H1 (cell line): ENCODE measurements around the gene HABP4. TPM values are rescaled to one million over a fixed set of nuclear protein-coding genes. Genes with fewer than 3 reads are reported as not detected.

Source experiments
- CTCF ChIA-PET: fragments of 300-600 bp; sonication (Branson Sonifier 250); formaldehyde crosslinking; loops from one replicate; lab custom pipeline; 2021; ENCODE audit not compliant: partially characterized antibody; lab: Charles Lee
- POLR2A ChIA-PET: fragments of 300-600 bp; sonication (Branson Sonifier 250); formaldehyde crosslinking; loops from one replicate; lab custom pipeline; 2021; ENCODE audit warnings: inconsistent platforms; ENCODE audit not compliant: partially characterized antibody; lab: Charles Lee
- DNase-seq, 2 experiments: peaks; one replicate each; pipeline versions ENCODE4 v3.0.0 to v3.0.0-alpha.2; 2010 to 2022; ENCODE audit warnings: low spot score in 2 of 2, low read depth in 1 of 2, mixed read lengths in 1 of 2
- FAIRE-seq: peaks from 2 replicates; lab custom pipeline; 2011; peaks lifted over from hg19 to GRCh38; lab: Jason Lieb, UNC
- H2AFZ ChIP-seq: 2 replicates; pipeline ENCODE4 v1.8.1; 2012; ENCODE audit warnings: low read length, inconsistent platforms
- H2AK5ac ChIP-seq: 2 replicates; pipeline ENCODE4 v1.6.1; 2013; ENCODE audit warnings: low read depth, low read length
- H2BK120ac ChIP-seq: replicated peaks from 2 replicates; pipeline ENCODE3; 2013; ENCODE audit warnings: low read depth, low read length, inconsistent platforms
- H2BK12ac ChIP-seq: 2 replicates; pipeline ENCODE4 v1.6.1; 2013; ENCODE audit warnings: low read depth, low read length
- H2BK15ac ChIP-seq: 2 replicates; pipeline ENCODE4 v1.6.1; 2013; ENCODE audit warnings: low read length
- H2BK20ac ChIP-seq: 2 replicates; pipeline ENCODE4 v1.6.1; 2013; ENCODE audit warnings: low read length
- H2BK5ac ChIP-seq: 2 replicates; pipeline ENCODE4 v1.6.1; 2013; ENCODE audit warnings: low read depth, low read length
- H3K14ac ChIP-seq: 2 replicates; pipeline ENCODE4 v1.6.1; 2013; ENCODE audit warnings: inconsistent platforms; ENCODE audit not compliant: insufficient read length
- H3K18ac ChIP-seq: 2 replicates; pipeline ENCODE4 v1.6.1; 2013; ENCODE audit warnings: low read length; ENCODE audit errors: extremely low read depth
- H3K23ac ChIP-seq: 2 replicates; pipeline ENCODE4 v1.6.1; 2013; ENCODE audit warnings: inconsistent platforms; ENCODE audit not compliant: insufficient read length
- H3K23me2 ChIP-seq: 2 replicates; pipeline ENCODE4 v1.6.1; 2013; ENCODE audit warnings: low read depth, low read length
- H3K27ac ChIP-seq: 2 replicates; pipeline ENCODE4 v1.6.1; 2011; ENCODE audit warnings: low read depth, low read length, inconsistent platforms
- H3K27me3 ChIP-seq, 4 experiments: replicated peaks in 1 of 4; 1 replicate in 1 of 4; 2 replicates in 3 of 4; pipeline versions ENCODE4 v1.6.1 to v1.8.1; 2011 to 2013; ENCODE audit warnings: low read length in 3 of 4, mild to moderate bottlenecking in 3 of 4, inconsistent platforms in 2 of 4, mixed read lengths in 2 of 4, moderate library complexity in 1 of 4; ENCODE audit not compliant: control insufficient read depth in 3 of 4, insufficient read depth in 3 of 4; ENCODE audit errors: extremely low read depth in 1 of 4
- H3K36me3 ChIP-seq, 4 experiments: 2 replicates each; pipeline versions ENCODE4 v1.6.1 to v1.8.1; 2011 to 2013; ENCODE audit warnings: mild to moderate bottlenecking in 4 of 4, low read length in 3 of 4, moderate library complexity in 2 of 4, control low read depth in 1 of 4, inconsistent platforms in 1 of 4; ENCODE audit not compliant: insufficient read depth in 4 of 4, control insufficient read depth in 2 of 4
- H3K4ac ChIP-seq: replicated peaks from 2 replicates; pipeline ENCODE3; 2013; ENCODE audit warnings: low read length, low read depth, mixed read lengths, inconsistent platforms; ENCODE audit not compliant: insufficient read length
- H3K4me1 ChIP-seq, 4 experiments: replicated peaks in 1 of 4; 1 replicate in 1 of 4; 2 replicates in 3 of 4; pipeline versions ENCODE4 v1.6.1 to v1.8.1; 2011 to 2013; ENCODE audit warnings: low read length in 3 of 4, inconsistent platforms in 2 of 4, mixed read lengths in 1 of 4; ENCODE audit not compliant: insufficient read depth in 4 of 4, control insufficient read depth in 3 of 4
- H3K4me2 ChIP-seq, 2 experiments: 2 replicates each; pipeline versions ENCODE4 v1.6.1 to v1.8.1; 2011 to 2013; ENCODE audit warnings: low read depth in 2 of 2, low read length in 2 of 2, control low read depth in 1 of 2, inconsistent platforms in 1 of 2, mild to moderate bottlenecking in 1 of 2; ENCODE audit not compliant: insufficient read depth in 1 of 2
- H3K4me3 ChIP-seq, 4 experiments: fragments of 200-600, 300-600 bp in 1 of 4; sonication (generic), shearing (Covaris generic), sonication (Bioruptor Twin) in 1 of 4; 2 replicates each; pipeline versions ENCODE4 v1.5.1 to v1.8.1; 2011 to 2016; ENCODE audit warnings: low read length in 4 of 4, low read depth in 3 of 4, control low read depth in 2 of 4, inconsistent platforms in 2 of 4, mild to moderate bottlenecking in 2 of 4, mixed read lengths in 1 of 4, moderate library complexity in 1 of 4; ENCODE audit not compliant: insufficient read depth in 2 of 4; ENCODE audit errors: extremely low read depth in 1 of 4
- H3K56ac ChIP-seq: replicated peaks from 2 replicates; pipeline ENCODE3; 2013; ENCODE audit warnings: low read depth, mild to moderate bottlenecking, mixed read lengths, low read length, inconsistent platforms; ENCODE audit not compliant: insufficient read length
- H3K79me1 ChIP-seq: 2 replicates; pipeline ENCODE4 v1.6.1; 2013; ENCODE audit warnings: low read depth, low read length, control low read depth
- H3K79me2 ChIP-seq, 2 experiments: 2 replicates each; pipeline versions ENCODE4 v1.6.1 to v1.8.1; 2012 to 2013; ENCODE audit warnings: low read length in 2 of 2, mild to moderate bottlenecking in 2 of 2, inconsistent platforms in 1 of 2; ENCODE audit not compliant: insufficient read depth in 2 of 2, control insufficient read depth in 1 of 2
- H3K9ac ChIP-seq, 4 experiments: replicated peaks in 1 of 4; 1 replicate in 1 of 4; 2 replicates in 3 of 4; pipeline versions ENCODE4 v1.6.1 to v1.8.1; 2011 to 2013; ENCODE audit warnings: low read depth in 3 of 4, low read length in 3 of 4, control low read depth in 2 of 4, mild to moderate bottlenecking in 2 of 4, moderate library complexity in 2 of 4, inconsistent platforms in 1 of 4; ENCODE audit errors: extremely low read depth in 1 of 4
- H3K9me3 ChIP-seq, 2 experiments: 2 replicates each; pipeline versions ENCODE4 v1.6.1 to v1.8.1; 2012 to 2013; ENCODE audit warnings: mild to moderate bottlenecking in 2 of 2, moderate library complexity in 2 of 2, control low read depth in 1 of 2, inconsistent platforms in 1 of 2, low read depth in 1 of 2, low read length in 1 of 2, mixed read lengths in 1 of 2; ENCODE audit not compliant: insufficient read depth in 2 of 2
- H4K20me1 ChIP-seq, 2 experiments: replicated peaks in 1 of 2; 2 replicates each; pipeline versions ENCODE3 to v1.8.1; 2011 to 2013; ENCODE audit warnings: inconsistent platforms in 2 of 2, low read length in 2 of 2, mild to moderate bottlenecking in 1 of 2; ENCODE audit not compliant: insufficient read depth in 2 of 2, control insufficient read depth in 1 of 2
- H4K5ac ChIP-seq: 2 replicates; pipeline ENCODE4 v1.6.1; 2013; ENCODE audit warnings: low read length, low read depth, mixed read lengths, inconsistent platforms; ENCODE audit not compliant: insufficient read length
- H4K8ac ChIP-seq: 2 replicates; pipeline ENCODE4 v1.8.0; 2013; ENCODE audit warnings: mild to moderate bottlenecking, moderate library complexity, low read length, inconsistent platforms; ENCODE audit not compliant: insufficient read depth; ENCODE audit errors: extremely low read depth
- H4K91ac ChIP-seq: replicated peaks from 2 replicates; pipeline ENCODE3; 2013; ENCODE audit warnings: low read length, mixed read lengths, inconsistent platforms; ENCODE audit not compliant: insufficient read length
- CEBPB ChIP-seq: IDR thresholded peaks from 2 replicates; pipeline ENCODE4 v1.6.1; 2012; ENCODE audit warnings: low read depth, low read length
- CREB1 ChIP-seq: IDR thresholded peaks from 2 replicates; pipeline ENCODE4 v1.6.1; 2012; ENCODE audit warnings: inconsistent platforms
- EP300 ChIP-seq, 2 experiments: IDR thresholded peaks; 1 replicate in 1 of 2; 2 replicates in 1 of 2; pipeline ENCODE4 v1.6.1; 2011 to 2012; ENCODE audit warnings: low read depth in 2 of 2, low read length in 2 of 2, mild to moderate bottlenecking in 2 of 2, borderline replicate concordance in 1 of 2, inconsistent platforms in 1 of 2, moderate library complexity in 1 of 2
- EZH2 ChIP-seq: fragments of 200-600 bp; sonication (generic); IDR thresholded peaks from 2 replicates; pipeline ENCODE4 v1.7.1; 2012; ENCODE audit warnings: low read depth, mild to moderate bottlenecking, moderate library complexity, low read length, inconsistent platforms; ENCODE audit not compliant: severe bottlenecking
- GTF2F1 ChIP-seq: IDR thresholded peaks from 2 replicates; pipeline ENCODE4 v1.6.1; 2012; ENCODE audit warnings: low read depth, low read length, improper control_type of control experiment, borderline replicate concordance
- KDM4A ChIP-seq: IDR thresholded peaks from one replicate; pipeline ENCODE4 v1.7.1; 2012; ENCODE audit warnings: low read depth, mild to moderate bottlenecking, moderate library complexity, low read length, inconsistent platforms; ENCODE audit not compliant: severe bottlenecking
- POLR2A ChIP-seq, 2 experiments: IDR thresholded peaks; 1 replicate in 1 of 2; 2 replicates in 1 of 2; pipeline ENCODE4 v1.6.1; 2011; ENCODE audit warnings: low read depth in 2 of 2, low read length in 2 of 2, mild to moderate bottlenecking in 2 of 2; ENCODE audit errors: control extremely low read depth in 1 of 2
- POLR2AphosphoS5 ChIP-seq: IDR thresholded peaks from 2 replicates; pipeline ENCODE4 v1.6.1; 2011; ENCODE audit warnings: low read depth, low read length
- RXRA ChIP-seq: IDR thresholded peaks from 2 replicates; pipeline ENCODE4 v1.6.1; 2011; ENCODE audit warnings: low read depth, mild to moderate bottlenecking, low read length, moderate library complexity; ENCODE audit not compliant: insufficient read depth
- SAP30 ChIP-seq: fragments of 300-600 bp; sonication (generic); IDR thresholded peaks from 2 replicates; pipeline ENCODE4 v1.7.1; 2012; ENCODE audit warnings: low read length, moderate library complexity, mild to moderate bottlenecking, inconsistent platforms; ENCODE audit not compliant: insufficient read depth, insufficient replicate concordance
- SIRT6 ChIP-seq: IDR thresholded peaks from one replicate; pipeline ENCODE4 v1.7.1; 2012; ENCODE audit warnings: low read length, inconsistent platforms
- SP2 ChIP-seq: IDR thresholded peaks from 2 replicates; pipeline ENCODE4 v1.6.1; 2012; ENCODE audit warnings: mild to moderate bottlenecking, low read length, inconsistent platforms
- TCF12 ChIP-seq: IDR thresholded peaks from 2 replicates; pipeline ENCODE4 v1.6.1; 2011; ENCODE audit warnings: low read depth, mild to moderate bottlenecking, low read length
- WGBS, 2 experiments: shearing (Covaris generic) in 1 of 2; methylation state at CpG; one replicate each; pipeline versions ENCODE4 v1.1.6 to v1.1.7; 2013 to 2015; ENCODE audit warnings: low lambda C conversion rate in 2 of 2, mixed read lengths in 2 of 2, inconsistent platforms in 1 of 2, low coverage in 1 of 2, missing lambda C conversion rate in 1 of 2; ENCODE audit not compliant: insufficient replicate concordance in 2 of 2, insufficient coverage in 1 of 2, insufficient read length in 1 of 2; ENCODE audit errors: extremely low coverage in 1 of 2, missing lambda C conversion rate in 1 of 2; 5-methylcytosine and 5-hydroxymethylcytosine counted together
- polyA plus RNA-seq, 7 experiments: library from polyadenylated mRNA; depleted of rRNA in 3 of 7; stranded (reverse) in 5 of 7; unstranded in 2 of 7; fragments of >200 nt in 5 of 7; fragments of 200-250 nt in 2 of 7; gene quantifications; 1 replicate in 5 of 7; 2 replicates in 1 of 7; 4 replicates in 1 of 7; pipeline versions ENCODE4 v1.2.1 to v1.2.3, GENCODE V29; 2011 to 2013; ENCODE audit warnings: missing spikeins in 2 of 7, mixed read lengths in 2 of 7
- total RNA-seq: library from RNA; stranded (reverse); fragmentation: NEBNext Ultra II Directional; extraction: Animal tissue kit (Norgen Biotek cat#: 25700); gene quantifications from 2 replicates; pipeline ENCODE4 v1.2.1, GENCODE V29; 2021
- TF ChIP-seq, protein P1 (sequence below): IDR thresholded peaks from 2 replicates; pipeline ENCODE4 v1.6.1; 2011; ENCODE audit warnings: low read depth, mild to moderate bottlenecking, low read length; ENCODE audit not compliant: insufficient read depth
- TF ChIP-seq, protein P2 (sequence below): IDR thresholded peaks from 2 replicates; pipeline ENCODE4 v1.6.1; 2012; ENCODE audit warnings: inconsistent platforms

Gene HABP4
- total and polyA plus RNA-seq, 2 of the 8 experiments (the other 6 are each of a cell fraction or from before 2014, with no cell fraction given) = 3.3 to 11.2 TPM

DNA sequence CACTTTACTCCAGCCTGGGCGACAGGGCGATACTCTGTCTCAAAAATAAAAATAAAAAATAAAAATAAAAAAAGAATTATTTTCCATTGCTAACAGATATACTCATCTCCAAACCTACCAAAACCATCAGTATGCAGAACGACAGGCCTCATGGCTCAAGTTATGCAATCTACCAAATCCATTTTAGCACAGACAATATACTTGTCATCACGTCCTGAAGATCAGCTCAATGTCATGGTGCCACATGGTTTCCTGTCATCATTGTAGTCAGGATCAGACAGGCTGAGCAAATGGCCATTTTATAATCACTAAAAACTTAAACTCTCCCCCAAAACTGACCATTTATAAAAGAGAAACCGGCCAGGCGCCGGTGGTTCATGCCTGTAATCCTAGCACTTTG, 69.1 kb downstream of the HABP4 start:
- H4K8ac ChIP-seq = no peak overlapping the region
- no peak overlapping the region for H2BK20ac ChIP-seq
- H3K79me1 ChIP-seq = no peaks in the 10 kb centered on the region
- H3K14ac ChIP-seq = no peak overlapping the region
- no peak overlapping the region for H2BK15ac ChIP-seq
- no peak overlapping the region for H2AFZ ChIP-seq
- H3K36me3 ChIP-seq = peaks cover 0 to 10% (median 5%) of the 10 kb centered on the region in 4 experiments; a peak in 2 of 8 replicates
- H3K9ac ChIP-seq = no peak overlapping the region
- CTCF ChIA-PET = interaction anchor here (1.0 to 1.2 kb wide), 2 partner anchors 27 to 69 kb away, joined by 3 read pairs; partner anchors contain the start of gene HABP4
- H3K23me2 ChIP-seq = no peaks in the 10 kb centered on the region
- H4K20me1 ChIP-seq = peaks cover 0 to 4% of the 10 kb centered on the region in 2 experiments
- no peak overlapping the region for H3K27ac ChIP-seq
- FAIRE-seq (no peak), DNase-seq (no peak)
- H3K27me3 ChIP-seq = no peaks in the 10 kb centered on the region
- no peak overlapping the region for H4K5ac ChIP-seq
- H3K79me2 ChIP-seq = no peaks in the 10 kb centered on the region
- no peak overlapping the region for H2BK5ac ChIP-seq
- 90% methylated on average over 7 of the region's 7 CpGs; no CpG with 5 or more reads in 1 of the 2 experiments for WGBS, 2 experiments
- no peak overlapping the region for H4K91ac ChIP-seq
- H2AK5ac ChIP-seq = no peak overlapping the region
- H2BK12ac ChIP-seq = no peak overlapping the region
- H3K9me3 ChIP-seq = no peaks in the 10 kb centered on the region
- no peak overlapping the region for H3K56ac ChIP-seq
- H3K4me1 ChIP-seq = no peaks in the 10 kb centered on the region
- H3K4ac ChIP-seq = no peak overlapping the region
- H3K4me3 ChIP-seq = no peak overlapping the region
- no peak overlapping the region for H2BK120ac ChIP-seq
- H3K4me2 ChIP-seq = no peak overlapping the region
- no peak overlapping the region for H3K23ac ChIP-seq
- POLR2A ChIA-PET = no interaction called here
- no peak overlapping the region for H3K18ac ChIP-seq
- TF ChIP-seq GTF2F1 (no peak), RXRA (no peak), POLR2A (IDR thresholded peaks at IDR 0.05; ENCODE audit: control extremely low read depth in 1 of 2, low read depth in 2 of 2, low read length in 2 of 2) (no peak), SP2 (no peak), POLR2AphosphoS5 (no peak), TCF12 (no peak), CEBPB (no peak), SAP30 (no peak), SIRT6 (no peak), KDM4A (no peak), EP300 (IDR thresholded peaks at IDR 0.05; ENCODE audit: borderline replicate concordance in 1 of 2, low read depth in 2 of 2, low read length in 2 of 2) (no peak), EZH2 (no peak), CREB1 (no peak)
- TF ChIP-seq, protein P1, sequence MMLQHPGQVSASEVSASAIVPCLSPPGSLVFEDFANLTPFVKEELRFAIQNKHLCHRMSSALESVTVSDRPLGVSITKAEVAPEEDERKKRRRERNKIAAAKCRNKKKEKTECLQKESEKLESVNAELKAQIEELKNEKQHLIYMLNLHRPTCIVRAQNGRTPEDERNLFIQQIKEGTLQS = no peak
- TF ChIP-seq, protein P2, sequence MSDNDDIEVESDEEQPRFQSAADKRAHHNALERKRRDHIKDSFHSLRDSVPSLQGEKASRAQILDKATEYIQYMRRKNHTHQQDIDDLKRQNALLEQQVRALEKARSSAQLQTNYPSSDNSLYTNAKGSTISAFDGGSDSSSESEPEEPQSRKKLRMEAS = no peak
